Activated CD4-positive, CD25-positive, alpha-beta regulatory T cell treated with anti-CD3 and anti-CD28 coated beads, Interleukin-2, amount 50 U/mL, for 16 hours (primary cell): ENCODE measurements around the gene COL5A1.
"Not testable (repeated sequence)": the region's sequence is repeated elsewhere in the genome, so short reads cannot be mapped to it uniquely, and the experiment has no call there.

Experiments used
- DNase-seq: peaks from one replicate; pipeline ENCODE4 v3.0.0-alpha.2; 2020; ENCODE audit warnings: low read depth, low spot score

The COL5A1 gene

DNA sequence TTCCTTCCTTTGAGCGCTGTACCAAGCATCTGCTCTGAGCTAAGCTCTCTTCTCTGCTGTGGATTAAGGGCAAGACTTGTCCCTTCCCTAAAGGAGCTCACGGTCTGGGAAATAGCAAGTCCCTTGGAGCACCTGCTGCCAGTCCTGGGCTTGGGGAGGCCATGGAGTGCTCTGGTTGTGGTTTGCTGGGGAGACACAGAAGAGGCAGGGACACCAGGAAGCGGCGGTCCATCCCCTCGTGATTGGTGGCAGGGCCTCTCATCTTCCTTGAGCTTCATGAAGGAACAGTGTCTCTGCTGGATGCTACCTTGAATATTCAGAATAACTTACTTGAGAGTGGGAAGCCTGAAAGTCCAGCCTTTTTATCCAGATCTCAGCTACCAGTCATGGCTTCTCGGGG, 35.3 kb downstream of the COL5A1 start:
- DNase-seq: no peak

DNA sequence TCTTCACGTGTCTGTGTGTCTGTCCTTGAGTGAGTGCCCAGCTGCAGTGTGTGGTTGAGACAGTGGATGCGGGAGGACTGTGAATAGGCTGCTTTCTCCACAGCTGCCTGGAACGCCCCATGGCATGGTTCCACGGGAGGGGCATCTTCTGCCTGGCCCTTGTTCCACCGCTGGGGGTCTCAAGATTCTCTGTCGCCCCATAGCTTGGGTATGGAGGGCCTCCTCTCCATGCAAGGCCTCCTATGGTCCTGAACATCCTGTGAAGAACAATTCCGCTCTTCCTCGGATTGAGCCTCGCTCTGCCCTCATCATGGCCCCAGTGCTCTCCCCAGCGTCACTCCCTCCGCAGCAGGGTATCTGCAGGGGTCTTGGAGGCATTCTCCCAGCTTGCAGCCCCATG, 36.1 kb downstream of the COL5A1 start:
- no peak for DNase-seq

DNA sequence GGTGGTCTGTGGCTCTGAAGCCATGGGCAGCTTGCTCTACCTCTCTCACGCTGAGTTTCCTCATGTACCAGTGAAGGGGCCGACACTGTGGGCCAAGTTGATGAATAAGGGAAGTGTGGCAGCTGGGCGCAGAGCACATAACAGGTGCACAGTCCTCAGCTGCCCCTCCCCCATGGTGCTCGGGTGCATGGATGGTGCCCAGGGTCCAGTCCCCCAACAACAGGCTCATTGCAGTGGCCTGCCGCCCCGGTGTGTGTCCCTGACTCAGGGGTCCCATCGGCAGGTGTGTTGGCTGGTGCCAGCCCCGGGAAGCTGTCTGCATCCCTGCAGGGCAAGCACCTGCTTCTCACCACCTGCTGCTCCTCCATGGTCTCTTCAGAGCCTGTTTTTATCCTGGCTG, 36.6 kb downstream of the COL5A1 start:
- DNase-seq: no peak

DNA sequence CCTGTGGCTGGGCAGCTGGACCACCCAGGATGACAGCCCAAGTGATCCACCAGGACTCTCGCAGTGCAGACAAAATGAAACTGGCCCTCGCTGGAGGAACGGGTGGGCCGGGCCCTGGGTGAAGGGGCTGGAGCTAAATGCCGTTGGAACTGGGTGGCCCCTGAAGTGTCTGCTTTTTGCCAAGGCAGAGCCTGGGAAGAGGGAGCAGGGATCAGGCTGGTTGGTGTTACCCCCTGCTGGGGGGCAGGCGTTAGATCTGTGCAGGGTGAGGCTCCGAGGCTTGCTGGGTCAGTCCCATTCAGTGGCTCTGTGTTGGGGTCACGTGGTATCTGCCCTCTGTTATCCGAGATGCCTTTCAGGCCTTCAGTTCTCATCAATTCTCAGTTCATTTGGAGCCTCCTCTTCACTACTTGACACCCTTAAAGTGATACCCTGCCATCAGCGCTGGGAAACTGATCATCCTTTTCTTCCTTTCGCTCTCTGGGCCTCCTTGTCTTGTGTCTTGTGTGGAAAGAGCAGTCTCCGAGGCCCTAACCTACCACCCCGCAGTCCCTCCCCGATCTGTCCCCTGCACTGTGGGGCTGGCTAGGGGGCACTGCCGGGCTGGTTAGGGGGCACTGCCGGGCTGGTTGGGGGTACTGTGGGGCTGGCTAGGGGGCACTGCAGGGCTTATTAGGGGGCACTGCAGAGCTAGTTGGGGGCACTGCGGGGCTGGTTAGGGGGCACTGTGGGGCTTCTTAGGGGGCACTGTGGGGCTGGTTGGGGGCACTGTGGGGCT, 37.3 kb downstream of the COL5A1 start:
- DNase-seq: no peak

DNA sequence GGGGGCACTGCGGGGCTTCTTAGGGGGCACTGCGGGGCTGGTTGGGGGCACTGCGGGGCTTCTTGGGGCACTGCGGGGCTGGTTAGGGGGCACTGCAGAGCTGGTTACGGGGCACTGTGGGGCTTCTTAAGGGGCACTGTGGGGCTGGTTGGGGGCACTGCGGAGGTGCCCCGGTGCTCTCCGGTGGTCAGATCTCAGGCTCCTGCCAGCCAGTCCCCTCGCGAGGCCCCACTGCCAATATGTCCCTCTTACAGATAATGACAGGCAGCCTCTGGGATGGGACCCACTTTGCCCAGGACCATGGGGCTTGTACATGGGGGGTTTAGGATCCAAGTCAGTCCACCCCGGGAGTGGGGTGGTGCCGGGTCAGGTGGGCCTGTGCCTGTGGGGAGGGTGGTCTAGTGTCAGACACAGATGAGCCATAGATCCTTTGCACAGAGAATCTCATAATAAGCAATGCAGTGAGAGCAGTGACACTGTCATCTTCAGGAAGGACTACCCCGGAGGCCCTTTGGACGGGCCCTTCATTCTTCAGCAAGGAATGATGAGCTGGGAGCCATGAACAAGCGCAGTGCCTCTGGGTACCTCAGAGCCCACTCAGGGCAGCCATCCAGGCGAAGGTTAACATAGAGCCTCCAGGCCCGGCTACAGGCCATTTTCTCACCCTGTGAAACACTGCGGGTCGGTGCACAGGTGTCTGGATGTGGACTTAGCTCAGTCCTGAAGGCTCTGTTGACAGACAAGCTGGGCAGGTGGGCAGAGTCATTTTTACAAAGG, 38.2 kb downstream of the COL5A1 start:
- no peak for DNase-seq

DNA sequence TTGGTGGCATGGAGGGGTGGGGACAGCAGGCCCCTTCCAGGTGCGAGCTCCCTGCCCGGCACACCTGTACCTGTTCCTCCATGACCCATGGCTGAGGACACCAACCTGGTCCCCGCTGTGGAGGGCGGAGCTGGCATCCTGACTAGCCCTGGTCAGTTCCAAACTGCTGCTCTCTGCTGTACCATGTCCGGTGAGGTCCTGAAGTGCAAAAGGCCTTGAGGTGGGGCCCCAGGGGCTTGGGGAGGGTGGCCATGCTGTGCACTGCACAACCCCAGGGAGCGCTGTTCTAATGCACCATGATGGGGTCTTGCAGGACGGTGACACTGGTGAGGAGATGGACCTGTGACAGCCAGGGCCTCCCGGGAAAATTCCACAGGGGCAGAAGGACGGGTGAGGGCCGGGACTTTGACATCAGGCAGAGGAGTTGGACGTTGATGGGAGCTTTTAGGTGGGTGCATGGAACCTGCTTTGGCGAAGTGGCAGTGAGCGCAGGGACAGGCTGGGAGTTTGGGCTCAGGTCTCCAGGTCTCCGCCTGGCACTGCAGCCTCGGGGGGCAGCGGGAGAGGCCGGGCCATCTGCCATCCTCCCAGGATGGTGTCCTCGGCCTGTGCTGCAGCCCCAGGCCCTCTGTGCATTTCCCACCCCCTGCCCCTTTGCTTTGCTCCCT, 38.9 kb downstream of the COL5A1 start:
- DNase-seq: no peak

DNA sequence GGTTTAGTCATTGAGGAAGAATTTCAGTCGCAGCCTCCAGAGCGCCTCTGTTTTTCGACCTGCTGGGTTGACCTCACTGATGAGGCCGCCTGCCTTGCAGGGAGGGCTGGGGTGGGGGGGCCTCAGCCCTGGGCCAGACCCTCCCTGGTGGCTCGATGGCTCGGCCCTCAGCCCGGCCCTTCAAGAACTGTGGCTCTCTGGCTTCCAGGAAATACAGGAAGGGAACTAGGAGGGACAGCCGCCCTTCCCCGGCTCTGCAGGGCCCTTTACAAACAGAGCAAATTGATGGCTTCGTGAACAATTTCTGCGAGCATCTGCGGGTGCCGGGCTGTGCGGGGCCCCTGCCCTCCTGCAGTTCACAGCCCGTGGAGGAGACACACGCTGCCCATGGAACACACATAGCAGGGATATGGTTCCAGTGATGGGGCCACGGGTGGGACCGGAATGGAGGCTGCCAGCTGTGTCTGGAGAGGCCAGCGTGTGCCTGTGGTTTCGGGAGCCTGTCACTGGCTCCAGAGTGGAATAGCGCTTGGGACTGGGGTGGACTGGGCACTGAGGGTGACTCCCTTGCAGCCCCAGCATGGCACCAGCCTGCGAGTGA, 39.6 kb downstream of the COL5A1 start:
- no peak for DNase-seq

DNA sequence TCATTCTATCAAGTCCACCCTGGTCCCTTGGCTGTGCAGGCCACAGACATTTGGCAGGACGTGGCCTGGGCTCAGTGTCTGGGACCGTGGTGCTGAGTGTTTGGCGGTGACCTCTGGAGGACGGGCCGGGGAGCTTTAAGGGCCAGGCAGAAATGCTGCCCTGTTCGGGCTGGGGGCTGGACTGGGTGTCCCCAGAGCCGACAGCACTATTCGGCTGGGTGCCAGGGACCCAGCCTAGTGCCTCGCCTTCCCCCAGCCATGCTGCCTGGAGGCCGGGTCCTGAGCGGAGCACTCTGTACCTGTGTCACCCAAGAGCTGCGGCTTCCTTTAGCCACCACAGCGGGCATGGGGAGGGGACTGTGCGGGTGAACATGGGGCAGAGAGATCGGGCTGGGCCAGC, 40.4 kb downstream of the COL5A1 start:
- no peak for DNase-seq

DNA sequence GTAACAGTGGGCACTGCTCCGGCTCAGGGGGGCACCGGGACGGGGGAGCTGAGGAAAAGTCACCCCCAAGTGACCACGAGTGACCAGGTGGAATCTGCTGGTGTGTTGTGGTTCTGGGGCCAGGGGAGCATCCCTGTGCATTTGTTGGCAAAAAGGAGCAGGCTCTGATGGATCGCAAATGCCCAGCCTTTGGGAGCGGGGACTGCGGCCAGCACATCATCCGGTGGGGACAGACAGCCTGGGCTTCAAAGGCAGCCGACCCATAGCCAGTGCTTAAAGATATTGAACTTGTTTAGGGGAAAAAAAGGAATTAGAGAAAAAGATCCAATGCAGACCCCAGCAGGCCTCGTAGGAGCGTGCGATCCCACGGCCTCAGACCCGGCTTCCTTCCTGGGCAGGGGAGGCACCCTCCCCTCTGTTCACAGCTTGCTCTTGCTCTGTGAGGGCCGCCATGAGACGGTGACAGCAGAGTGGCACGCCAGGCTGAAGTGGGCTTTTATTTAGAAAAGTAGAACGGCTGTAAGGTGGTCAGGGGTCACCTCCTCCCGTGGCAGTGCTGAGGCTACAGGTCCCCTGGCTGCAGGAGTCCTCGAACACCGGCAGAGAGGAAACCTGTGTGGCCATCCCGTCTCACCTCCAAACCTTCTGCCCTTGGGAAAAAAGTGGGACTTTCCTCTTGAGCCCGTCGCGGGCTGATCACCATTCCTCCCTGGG, 41.2 kb downstream of the COL5A1 start:
- DNase-seq: no peak

DNA sequence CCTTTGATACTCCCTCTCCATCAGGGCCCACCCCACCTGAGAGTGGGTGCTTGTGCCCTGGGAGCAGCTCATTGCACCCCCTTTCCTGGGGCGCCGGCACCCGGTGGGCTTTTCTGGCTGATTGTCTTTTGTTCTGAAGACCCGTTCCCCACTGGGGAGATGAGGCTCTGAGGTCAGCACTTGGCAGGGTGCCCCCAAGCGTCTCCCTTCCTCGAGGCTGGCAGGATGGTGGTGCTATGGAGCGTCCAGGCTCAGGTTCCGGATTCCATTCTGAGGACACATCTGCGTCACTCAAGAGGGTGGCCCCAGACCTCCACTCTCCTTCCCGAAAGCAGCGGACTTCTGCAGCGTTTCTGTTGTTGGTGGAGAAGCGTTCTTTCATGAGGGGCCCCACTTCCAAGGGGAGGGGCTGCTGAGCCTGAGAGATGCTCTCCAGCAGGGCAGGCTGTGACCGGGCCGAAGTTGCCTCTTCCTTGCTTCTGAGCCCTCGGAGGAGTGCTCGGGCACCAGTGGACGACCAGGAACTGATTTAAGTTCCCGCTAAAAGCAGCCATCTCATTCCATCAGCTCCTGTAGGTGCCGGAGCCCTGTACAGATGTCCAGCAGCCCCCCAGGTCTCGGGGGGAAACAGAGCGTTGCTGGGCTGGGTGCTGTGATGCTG, 42.2 kb downstream of the COL5A1 start:
- DNase-seq: no peak

DNA sequence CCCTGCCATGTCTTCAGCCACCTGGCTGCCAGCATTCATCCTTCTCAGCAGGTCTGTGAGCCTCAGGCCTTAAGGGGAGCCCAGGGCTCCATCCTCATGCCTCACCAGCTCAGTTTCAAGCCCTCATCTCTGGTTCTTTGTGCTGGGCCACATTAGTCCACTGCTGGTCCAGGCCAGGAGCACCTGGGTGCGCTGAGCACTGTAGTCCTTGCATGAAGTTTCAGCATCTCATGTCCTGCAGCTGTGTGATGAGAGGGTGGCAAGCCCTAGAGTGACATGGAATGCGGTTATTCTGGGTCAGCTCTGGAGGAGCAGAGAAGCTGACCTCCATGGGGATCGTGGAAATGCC, 42.7 kb downstream of the COL5A1 start:
- no peak for DNase-seq

DNA sequence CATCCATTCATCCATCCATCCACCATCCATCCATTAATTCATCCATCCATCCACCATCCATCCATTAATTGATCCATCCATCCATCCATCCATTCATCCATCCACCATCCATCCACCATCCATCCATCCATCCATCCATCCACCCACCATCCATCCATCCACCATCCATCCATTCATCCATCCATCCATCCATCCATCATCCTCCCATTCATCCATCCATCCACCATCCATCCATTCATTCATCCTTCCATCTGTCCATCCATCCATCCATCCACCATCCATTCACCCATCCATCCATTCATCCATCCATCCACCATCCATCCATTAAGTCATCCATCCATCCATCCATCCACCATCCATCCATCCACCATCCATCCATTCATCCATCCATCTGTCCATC, 43.3 kb downstream of the COL5A1 start:
- not testable (repeated sequence) for DNase-seq

DNA sequence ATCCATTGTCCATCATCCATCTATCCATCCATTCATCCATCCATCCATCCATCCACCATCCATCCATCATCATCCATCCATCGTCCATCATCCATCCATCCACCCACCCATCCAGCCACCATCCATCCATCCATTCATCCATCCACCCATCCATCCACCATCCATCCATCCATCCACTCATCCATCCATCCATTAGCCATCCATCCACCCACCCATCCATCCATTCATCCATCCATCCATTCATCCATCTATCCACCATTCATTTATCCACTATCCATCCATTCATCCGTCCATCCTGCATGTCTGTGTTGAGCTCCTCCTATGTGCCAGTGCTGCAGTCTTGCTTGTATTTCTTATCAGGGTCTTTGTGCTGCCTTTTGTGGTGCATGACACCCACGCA, 44.2 kb downstream of the COL5A1 start:
- DNase-seq: no peak

DNA sequence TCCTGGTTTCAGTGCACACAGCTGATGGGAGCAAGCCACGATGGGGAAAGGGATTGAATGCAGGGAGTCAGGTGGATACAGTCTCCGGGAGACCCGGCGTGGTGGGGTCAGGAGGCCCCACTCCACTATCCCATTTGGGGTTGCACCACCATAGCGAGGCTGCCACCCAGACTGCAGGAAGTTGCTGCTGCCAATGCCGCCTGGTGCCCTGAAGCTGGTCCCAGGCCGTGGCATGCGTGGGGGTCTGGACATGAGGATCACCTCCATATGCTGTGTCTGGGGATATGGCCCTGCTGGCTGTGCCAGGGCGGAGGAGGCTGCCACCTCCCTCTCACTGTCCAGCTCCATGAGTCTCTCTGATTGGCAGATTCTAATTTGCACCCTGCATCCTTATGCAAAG, 45.3 kb downstream of the COL5A1 start:
- no peak for DNase-seq

DNA sequence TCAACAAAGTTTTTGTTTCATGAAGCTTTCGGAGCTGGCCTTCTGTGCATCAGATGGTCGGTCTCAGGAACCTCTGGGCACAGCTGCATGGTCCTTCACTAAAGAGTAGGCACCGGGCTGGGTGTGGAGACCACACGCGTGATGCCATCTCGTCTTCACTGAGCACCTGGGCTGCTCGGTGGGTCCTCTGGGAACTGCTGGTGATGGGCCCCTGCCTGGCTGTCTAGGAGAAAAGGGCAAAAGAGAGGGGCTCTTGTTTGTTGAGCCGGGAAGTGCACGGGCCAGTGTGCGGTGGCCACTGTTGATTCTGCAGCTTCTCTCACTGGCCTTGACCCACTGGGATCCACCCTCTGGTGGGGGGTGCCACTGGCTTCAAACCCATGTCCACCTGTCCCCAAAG, 46.0 kb downstream of the COL5A1 start:
- no peak for DNase-seq

DNA sequence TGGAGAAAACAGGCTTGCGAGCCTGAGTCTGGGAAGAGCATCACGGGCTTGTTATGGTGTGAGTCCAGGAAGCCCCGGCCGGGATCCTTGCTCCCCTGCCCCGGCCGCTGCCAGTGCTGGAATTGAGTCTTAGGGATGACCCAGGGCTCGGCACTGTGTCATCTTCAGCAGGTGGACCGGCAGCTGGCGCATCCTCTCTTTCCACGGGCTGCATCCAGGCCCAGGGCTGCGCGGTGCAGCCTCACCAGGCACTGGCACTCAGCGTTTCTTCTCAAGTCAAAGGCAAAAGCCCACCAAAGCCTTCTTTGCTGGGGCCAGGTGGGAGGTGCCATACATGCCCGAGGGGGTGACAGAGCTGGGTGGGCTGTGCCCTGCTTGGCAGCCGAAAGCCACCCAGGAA, 46.6 kb downstream of the COL5A1 start:
- DNase-seq: no peak

DNA sequence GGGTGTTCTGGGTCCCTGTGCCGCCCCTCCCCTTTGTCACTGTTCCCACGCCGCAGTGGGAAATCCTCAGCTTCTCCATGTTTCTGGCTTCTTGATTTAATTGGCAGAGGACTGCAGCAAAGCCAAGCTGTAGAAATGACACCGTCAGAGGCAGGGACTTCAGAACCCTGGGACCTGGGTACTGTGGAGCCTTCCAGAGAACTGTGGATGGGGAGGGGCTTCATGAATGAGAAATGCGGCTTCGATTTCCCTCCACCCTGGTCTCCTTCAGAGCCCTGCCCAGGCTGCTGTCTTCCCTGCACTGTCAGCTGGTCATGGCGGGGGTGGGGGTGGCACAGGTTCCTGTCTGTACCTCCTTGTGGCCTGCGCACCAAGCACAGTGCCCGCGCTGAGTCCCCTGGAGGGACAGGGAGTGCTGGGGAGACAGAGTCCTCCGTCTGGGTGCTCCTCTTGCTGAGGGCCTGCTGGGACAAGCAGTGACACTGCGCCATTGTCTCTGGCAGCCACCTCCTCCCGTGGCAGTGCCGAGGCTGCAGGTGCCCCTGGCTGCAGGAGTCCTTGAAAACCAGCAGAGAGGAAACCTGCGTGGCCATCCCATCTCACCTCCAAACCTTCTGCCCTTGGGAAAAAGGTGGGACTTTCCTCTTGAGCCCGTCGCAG, 47.2 kb downstream of the COL5A1 start:
- DNase-seq: no peak

DNA sequence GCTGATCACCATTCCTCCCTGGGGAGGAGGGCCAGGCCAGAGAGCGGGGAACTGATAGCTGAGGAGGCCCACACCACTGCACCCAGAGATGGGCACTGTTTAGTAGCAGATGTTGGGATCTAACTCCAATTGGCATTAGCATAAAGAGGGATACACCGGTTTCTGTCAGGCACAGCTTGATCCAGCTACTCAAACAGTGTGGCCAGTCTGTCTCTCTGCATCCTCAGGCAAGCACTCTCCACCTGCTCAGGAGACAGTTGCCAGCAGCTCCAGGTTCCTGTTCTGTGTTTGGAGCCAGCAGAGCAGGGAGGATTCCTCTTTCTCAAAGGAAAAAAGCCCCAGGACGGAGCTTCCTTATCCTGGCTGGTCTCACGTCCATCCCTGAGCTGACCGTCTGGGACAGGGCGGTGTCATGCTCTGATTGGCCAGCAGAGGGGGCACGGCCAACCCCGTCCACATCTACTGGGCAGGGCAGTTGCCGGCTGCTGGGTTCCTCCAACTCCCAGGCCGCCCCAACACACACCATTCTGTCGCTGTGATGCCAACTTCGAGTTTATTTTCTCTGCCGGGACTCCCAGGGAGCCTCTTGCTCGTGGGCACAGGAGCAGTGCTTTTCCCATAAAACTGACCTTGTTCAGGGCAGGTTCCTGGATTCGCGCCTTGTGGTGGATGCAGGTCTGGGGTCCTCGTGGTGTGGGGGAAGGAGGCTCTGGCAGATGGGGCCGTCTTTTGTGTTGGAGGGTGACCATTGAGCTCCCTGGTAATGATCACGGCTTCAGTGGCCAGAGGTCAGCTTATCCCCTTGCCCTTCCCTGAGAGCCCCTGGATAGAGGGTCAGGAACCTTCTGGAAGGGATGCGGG, 47.9 kb downstream of the COL5A1 start:
- no peak for DNase-seq

DNA sequence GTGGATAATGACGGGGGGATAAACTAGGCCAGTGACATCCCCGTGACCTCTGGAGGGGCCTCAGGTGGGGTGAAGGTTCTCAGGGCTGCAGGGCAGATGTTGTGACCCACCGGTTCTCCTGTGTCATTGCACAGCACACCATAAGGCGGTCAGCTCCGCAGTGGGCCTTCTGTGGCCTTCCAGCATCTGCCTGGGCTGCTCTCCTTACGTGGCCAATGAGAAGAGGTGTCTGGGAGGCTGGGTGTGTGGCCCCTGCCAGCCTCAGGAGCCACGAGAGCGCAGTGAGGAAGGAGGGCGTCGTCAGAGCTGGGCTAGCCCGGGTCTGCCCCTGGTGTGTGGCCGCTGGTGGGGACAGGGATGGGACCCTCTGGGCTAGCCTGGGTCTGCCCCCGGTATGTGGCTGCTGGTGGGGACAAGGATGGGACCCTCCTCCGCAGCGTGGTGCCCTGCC, 48.7 kb downstream of the COL5A1 start:
- no peak for DNase-seq
